Activated CD4-positive, alpha-beta T cell treated with anti-CD3 and anti-CD28 coated beads, Interleukin-2, amount 10 ng/mL, durations not matched to agents 24 days and 14 days (primary cell): ENCODE results near the gene NHEJ1. TPM values are rescaled to one million over a fixed set of nuclear protein-coding genes. Genes with fewer than 3 reads are reported as not detected.

Experiments
- DNase-seq: peaks from one replicate; pipeline ENCODE4 v3.0.0; 2022
- H3K27ac Mint-ChIP-seq: one replicate; pipeline ENCODE4 v1.8.0; 2022; ENCODE audit warnings: mild to moderate bottlenecking, mixed read lengths
- H3K27me3 Mint-ChIP-seq: one replicate; pipeline ENCODE4 v1.8.0; 2022; ENCODE audit warnings: mixed read lengths
- H3K36me3 Mint-ChIP-seq: one replicate; pipeline ENCODE4 v1.8.0; 2022; ENCODE audit warnings: low read depth, mild to moderate bottlenecking, mixed read lengths
- H3K4me1 Mint-ChIP-seq: one replicate; pipeline ENCODE4 v1.8.0; 2021; ENCODE audit warnings: mixed read lengths
- H3K4me3 Mint-ChIP-seq: one replicate; pipeline ENCODE4 v1.8.0; 2022; ENCODE audit warnings: mild to moderate bottlenecking, moderate library complexity, mixed read lengths
- H3K9me3 Mint-ChIP-seq: one replicate; pipeline ENCODE4 v1.8.0; 2021; ENCODE audit warnings: mixed read lengths
- intact Hi-C: fragments of 100-400 bp; cut with micrococcal nuclease; formaldehyde crosslinking; loops from one replicate; pipeline ENCODE4 v1.15.1; 2023
- total RNA-seq: library from RNA; stranded (reverse); gene quantifications from 2 replicates; pipeline ENCODE4 v1.2.3, GENCODE V29; 2022

NHEJ1 gene
- total RNA-seq, 1 donor from 2014 or later: 22.8 TPM

- Mint-ChIP-seq H3K4me3 (no peak overlapping the region), H3K36me3 (no peaks in the 10 kb centered on the region), H3K4me1 (no peaks in the 10 kb centered on the region), H3K27ac (no peak overlapping the region), H3K9me3 (no peaks in the 10 kb centered on the region), H3K27me3 (no peaks in the 10 kb centered on the region)
- intact Hi-C loops: no loop called here
- no peak for DNase-seq
Observed at GRCh38 chr2:219131744-219132143, 28.9 kb downstream of the NHEJ1 start.

- Mint-ChIP-seq H3K9me3 (no peaks in the 10 kb centered on the region), H3K4me3 (no peak overlapping the region), H3K27me3 (no peaks in the 10 kb centered on the region), H3K27ac (no peak overlapping the region), H3K36me3 (no peaks in the 10 kb centered on the region), H3K4me1 (no peaks in the 10 kb centered on the region)
- DNase-seq: no peak
- intact Hi-C loops: no loop called here
Observed at GRCh38 chr2:219131327-219131726, 29.3 kb downstream of the NHEJ1 start.

GRCh38 chr2:219129589-219129988, 31.0 kb downstream of the NHEJ1 start:
- no peaks in the 10 kb centered on the region for H3K27me3 Mint-ChIP-seq
- no peaks in the 10 kb centered on the region for H3K9me3 Mint-ChIP-seq
- peaks cover 6% of the 10 kb centered on the region for H3K4me1 Mint-ChIP-seq
- intact Hi-C loops: no loop called here
- DNase-seq: no peak
- no peaks in the 10 kb centered on the region for H3K36me3 Mint-ChIP-seq
- H3K27ac Mint-ChIP-seq: no peak overlapping the region
- H3K4me3 Mint-ChIP-seq: no peak overlapping the region

- H3K4me3 Mint-ChIP-seq: no peak overlapping the region
- no peak for DNase-seq
- no peaks in the 10 kb centered on the region for H3K27me3 Mint-ChIP-seq
- H3K4me1 Mint-ChIP-seq: peaks cover 14% of the 10 kb centered on the region
- no peak overlapping the region for H3K27ac Mint-ChIP-seq
- H3K36me3 Mint-ChIP-seq: no peaks in the 10 kb centered on the region
- no peaks in the 10 kb centered on the region for H3K9me3 Mint-ChIP-seq
- intact Hi-C loops: no loop called here
Observed at GRCh38 chr2:219128396-219128795, 32.2 kb downstream of the NHEJ1 start.

- Mint-ChIP-seq H3K27me3 (no peaks in the 10 kb centered on the region), H3K36me3 (no peaks in the 10 kb centered on the region), H3K4me3 (no peak overlapping the region), H3K9me3 (no peaks in the 10 kb centered on the region), H3K27ac (no peak overlapping the region), H3K4me1 (peaks cover 14% of the 10 kb centered on the region)
- intact Hi-C loops: no loop called here
- DNase-seq: no peak
Observed at GRCh38 chr2:219127037-219127635, 33.5 kb downstream of the NHEJ1 start.

GRCh38 chr2:219126555-219126954, 34.1 kb downstream of the NHEJ1 start:
- Mint-ChIP-seq H3K27ac (no peak overlapping the region), H3K4me3 (no peak overlapping the region), H3K9me3 (no peaks in the 10 kb centered on the region), H3K4me1 (peaks cover 14% of the 10 kb centered on the region), H3K27me3 (no peaks in the 10 kb centered on the region), H3K36me3 (no peaks in the 10 kb centered on the region)
- no peak for DNase-seq
- intact Hi-C loops: no loop called here

GRCh38 chr2:219125886-219126270, 34.7 kb downstream of the NHEJ1 start:
- Mint-ChIP-seq H3K36me3 (no peaks in the 10 kb centered on the region), H3K27me3 (no peaks in the 10 kb centered on the region), H3K9me3 (no peaks in the 10 kb centered on the region), H3K4me1 (peaks cover 14% of the 10 kb centered on the region), H3K4me3 (no peak overlapping the region), H3K27ac (no peak overlapping the region)
- intact Hi-C loops: no loop called here
- DNase-seq: no peak

GRCh38 chr2:219125225-219125885, 35.3 kb downstream of the NHEJ1 start:
- Mint-ChIP-seq H3K4me3 (no peak overlapping the region), H3K9me3 (no peaks in the 10 kb centered on the region), H3K27me3 (no peaks in the 10 kb centered on the region), H3K27ac (no peak overlapping the region), H3K36me3 (no peaks in the 10 kb centered on the region), H3K4me1 (peaks cover 14% of the 10 kb centered on the region)
- intact Hi-C loops: no loop called here
- no peak for DNase-seq

GRCh38 chr2:219124381-219125110, 36.1 kb downstream of the NHEJ1 start:
- intact Hi-C loops: no loop called here

GRCh38 chr2:219123356-219124135, 37.1 kb downstream of the NHEJ1 start:
- no peak overlapping the region for H3K27ac Mint-ChIP-seq
- H3K9me3 Mint-ChIP-seq: no peaks in the 10 kb centered on the region
- DNase-seq: no peak
- intact Hi-C loops: no loop called here
- H3K36me3 Mint-ChIP-seq: no peaks in the 10 kb centered on the region
- H3K27me3 Mint-ChIP-seq: no peaks in the 10 kb centered on the region
- H3K4me1 Mint-ChIP-seq: peaks cover 14% of the 10 kb centered on the region
- no peak overlapping the region for H3K4me3 Mint-ChIP-seq

More at GRCh38 chr2:219124381-219125110, 36.1 kb downstream of the NHEJ1 start:
- peaks cover 14% of the 10 kb centered on the region for H3K4me1 Mint-ChIP-seq
- H3K27ac Mint-ChIP-seq: peak overlapping the region; percentile 25
- H3K27me3 Mint-ChIP-seq: no peaks in the 10 kb centered on the region
- H3K4me3 Mint-ChIP-seq: no peak overlapping the region
- no peak for DNase-seq
- H3K36me3 Mint-ChIP-seq: no peaks in the 10 kb centered on the region
- no peaks in the 10 kb centered on the region for H3K9me3 Mint-ChIP-seq

- H3K27ac Mint-ChIP-seq: no peak overlapping the region
- H3K27me3 Mint-ChIP-seq: no peaks in the 10 kb centered on the region
- H3K36me3 Mint-ChIP-seq: no peaks in the 10 kb centered on the region
Observed at GRCh38 chr2:219122202-219122980, 38.2 kb downstream of the NHEJ1 start.

GRCh38 chr2:219120082-219120481, 40.5 kb downstream of the NHEJ1 start:
- no peak for DNase-seq
- Mint-ChIP-seq H3K27ac (no peak overlapping the region), H3K4me1 (peaks cover 11% of the 10 kb centered on the region), H3K36me3 (no peaks in the 10 kb centered on the region), H3K9me3 (no peaks in the 10 kb centered on the region), H3K27me3 (no peaks in the 10 kb centered on the region), H3K4me3 (no peak overlapping the region)
- intact Hi-C loops: no loop called here

More at GRCh38 chr2:219122202-219122980, 38.2 kb downstream of the NHEJ1 start:
- no peak for DNase-seq
- Mint-ChIP-seq H3K9me3 (no peaks in the 10 kb centered on the region), H3K4me1 (peaks cover 14% of the 10 kb centered on the region), H3K4me3 (no peak overlapping the region)
- intact Hi-C loops: no loop called here

GRCh38 chr2:219119422-219120043, 41.1 kb downstream of the NHEJ1 start:
- Mint-ChIP-seq H3K4me3 (no peak overlapping the region), H3K4me1 (peaks cover 8% of the 10 kb centered on the region), H3K36me3 (no peaks in the 10 kb centered on the region), H3K9me3 (no peaks in the 10 kb centered on the region), H3K27me3 (no peaks in the 10 kb centered on the region), H3K27ac (no peak overlapping the region)
- DNase-seq: peak; percentile 86
- intact Hi-C loops: loop anchor here (1.0 to 2.0 kb wide), 4 partner anchors 35 to 90 kb away; no protein-coding TSS in a partner anchor
